Body of pancreas (tissue), 4 donors: ENCODE measurements around the gene DRGX. TPM values are rescaled to one million over a fixed set of nuclear protein-coding genes. Genes with fewer than 3 reads are reported as not detected.

Source experiments
- ATAC-seq: fragments of 150-250 bp; one replicate; pipeline ENCODE4 v1.9.1; 2016
- DNase-seq, 4 donors: peaks; one replicate each; pipeline ENCODE4 v3.0.0-alpha.2; 2019
- H3K27ac ChIP-seq, 4 donors: fragments of 200-600 bp; sonication (generic); 1 replicate in 3 of 4; 2 replicates in 1 of 4; pipeline versions ENCODE4 v1.5.1 to v1.6.1; 2016 to 2019; ENCODE audit warnings: mild to moderate bottlenecking in 1 of 4, mixed read lengths in 1 of 4, moderate library complexity in 1 of 4
- H3K27me3 ChIP-seq, 2 donors: fragments of 200-600 bp; sonication (generic); one replicate each; pipeline ENCODE4 v1.6.0; 2016; ENCODE audit warnings: mild to moderate bottlenecking in 1 of 2
- H3K36me3 ChIP-seq, 2 donors: fragments of 200-600 bp; sonication (generic); replicated peaks in 1 of 2; 2 replicates each; pipeline ENCODE4 v1.5.1; 2016; ENCODE audit warnings: low read depth in 2 of 2; ENCODE audit not compliant: insufficient read depth in 1 of 2
- H3K4me1 ChIP-seq: fragments of 200-600 bp; sonication (generic); one replicate; pipeline ENCODE4 v1.6.0; 2016
- H3K4me3 ChIP-seq, 2 donors: fragments of 200-600 bp; sonication (generic); 1 replicate in 1 of 2; 2 replicates in 1 of 2; pipeline ENCODE4 v1.5.1; 2016 to 2019
- H3K9me3 ChIP-seq, 3 donors: fragments of 200-600 bp; sonication (generic); 1 replicate in 2 of 3; 2 replicates in 1 of 3; pipeline ENCODE4 v1.5.1; 2016
- CTCF ChIP-seq, 7 experiments: fragments of 450-650 bp in 4 of 7; fragments of 200-600 bp in 3 of 7; sonication (generic) in 3 of 7; IDR thresholded peaks; one replicate each; pipeline ENCODE4 v1.5.1; 2016 to 2019; ENCODE audit warnings: antibody characterized with exemption in 7 of 7
- POLR2A ChIP-seq, 3 donors: fragments of 450-650 bp; IDR thresholded peaks; one replicate each; pipeline ENCODE4 v1.6.1; 2016; ENCODE audit warnings: antibody characterized with exemption in 3 of 3, mild to moderate bottlenecking in 2 of 3
- WGBS, 2 donors: methylation state at CpG; one replicate each; pipeline ENCODE4 v1.1.5; 2017; 5-methylcytosine and 5-hydroxymethylcytosine counted together
- intact Hi-C: fragments of 100-400 bp; cut with DNase I; formaldehyde crosslinking; loops from one replicate; pipeline ENCODE4 v1.15.1; 2023
- total RNA-seq, 2 donors: library from RNA; depleted of rRNA; stranded (reverse); fragments of >200 nt; gene quantifications; one replicate each; pipeline ENCODE4 v1.1.0, GENCODE V29; 2016

DRGX gene
- total RNA-seq, 2 donors from 2014 or later, result not detected

GRCh38 chr10:49324711-49325110 lies 71.2 kb downstream of the DRGX start:
- H3K27me3 ChIP-seq, result no peaks in the 10 kb centered on the region
- H3K9me3 ChIP-seq, result no peaks in the 10 kb centered on the region
- ATAC-seq (no peak), DNase-seq (no peak)
- WGBS, 2 donors, result 68 to 81% methylated on average over 4 of the region's 4 CpGs
- H3K4me3 ChIP-seq, result no peak overlapping the region
- no peaks in the 10 kb centered on the region for H3K36me3 ChIP-seq
- H3K4me1 ChIP-seq, result no peaks in the 10 kb centered on the region
- TF ChIP-seq CTCF (IDR thresholded peaks at IDR 0.05) (peak in 1 of 7 experiments; percentile 8), POLR2A (IDR thresholded peaks at IDR 0.05) (no peak)
- no peak overlapping the region for H3K27ac ChIP-seq
- intact Hi-C loops, result no loop called here

- Histone ChIP-seq H3K4me3 (no peak overlapping the region), H3K36me3 (no peaks in the 10 kb centered on the region), H3K4me1 (no peaks in the 10 kb centered on the region), H3K27ac (no peak overlapping the region), H3K27me3 (no peaks in the 10 kb centered on the region), H3K9me3 (no peaks in the 10 kb centered on the region)
- no peak for TF ChIP-seq CTCF (IDR thresholded peaks at IDR 0.05)
- no peak for DNase-seq
- 81 to 83% methylated on average over 9 of the region's 9 CpGs for whole genome bisulfite sequencing, 2 donors
- no peak for ATAC-seq
- intact Hi-C loops, result no loop called here
Measured at GRCh38 chr10:49323896-49324270, 72.0 kb downstream of the DRGX start.

- Histone ChIP-seq H3K27ac (no peak overlapping the region), H3K9me3 (no peaks in the 10 kb centered on the region), H3K4me1 (no peaks in the 10 kb centered on the region), H3K36me3 (no peaks in the 10 kb centered on the region), H3K27me3 (no peaks in the 10 kb centered on the region), H3K4me3 (no peak overlapping the region)
- 59 to 70% methylated on average over 7 of the region's 7 CpGs for WGBS, 2 donors
- DNase-seq (no peak), ATAC-seq (no peak)
- TF ChIP-seq POLR2A (IDR thresholded peaks at IDR 0.05) (no peak), CTCF (IDR thresholded peaks at IDR 0.05) (no peak)
- intact Hi-C loops, result no loop called here
Measured at GRCh38 chr10:49323171-49323895, 72.6 kb downstream of the DRGX start.

- no peaks in the 10 kb centered on the region for H3K27me3 ChIP-seq
- ATAC-seq (no peak), DNase-seq (no peak)
- H3K36me3 ChIP-seq, result no peaks in the 10 kb centered on the region
- H3K4me3 ChIP-seq, result no peak overlapping the region
- no peak overlapping the region for H3K27ac ChIP-seq
- WGBS, 2 donors, result 87 to 88% methylated on average over 26 of the region's 26 CpGs
- intact Hi-C loops, result no loop called here
- no peak for TF ChIP-seq POLR2A (IDR thresholded peaks at IDR 0.05)
- no peak for TF ChIP-seq CTCF (IDR thresholded peaks at IDR 0.05)
- H3K4me1 ChIP-seq, result no peaks in the 10 kb centered on the region
- H3K9me3 ChIP-seq, result no peaks in the 10 kb centered on the region
Measured at GRCh38 chr10:49322371-49323170, 73.3 kb downstream of the DRGX start.
